Mesothelial cell of epicardium (in vitro differentiated cells): ENCODE results near the gene MBD2. TPM values are rescaled to one million over a fixed set of nuclear protein-coding genes. Genes with fewer than 3 reads are reported as not detected.
"Not testable (repeated sequence)": the region's sequence is repeated elsewhere in the genome, so short reads cannot be mapped to it uniquely, and the experiment has no call there.

Experiments used
- DNase-seq, 2 experiments: peaks; one replicate each; pipeline ENCODE4 v3.0.0; 2021; ENCODE audit warnings: low spot score in 2 of 2; ENCODE audit not compliant: unreplicated experiment in 2 of 2
- H3K27ac Mint-ChIP-seq: 2 replicates; pipeline ENCODE4 v1.8.0; 2021; ENCODE audit warnings: mixed read lengths
- H3K27me3 Mint-ChIP-seq: 2 replicates; pipeline ENCODE4 v1.8.0; 2021; ENCODE audit warnings: low read depth, mixed read lengths
- H3K36me3 Mint-ChIP-seq: 2 replicates; pipeline ENCODE4 v1.8.0; 2021; ENCODE audit warnings: mixed read lengths
- H3K4me1 Mint-ChIP-seq: 2 replicates; pipeline ENCODE4 v1.8.0; 2021; ENCODE audit warnings: mixed read lengths
- H3K4me3 Mint-ChIP-seq: 2 replicates; pipeline ENCODE4 v1.8.0; 2021; ENCODE audit warnings: mild to moderate bottlenecking, moderate library complexity, mixed read lengths
- H3K9me3 Mint-ChIP-seq: 2 replicates; pipeline ENCODE4 v1.8.0; 2021; ENCODE audit warnings: mixed read lengths
- total RNA-seq: library from RNA; stranded (reverse); gene quantifications from 3 replicates; pipeline ENCODE4 v1.2.1, GENCODE V29; 2021
- TF ChIP-seq, protein P1 (sequence below): fragments of 200-600 bp; sonication (generic); IDR thresholded peaks from one replicate; pipeline ENCODE4 v1.5.0; 2021; ENCODE audit warnings: antibody characterized with exemption; ENCODE audit not compliant: unreplicated experiment

The MBD2 gene
- total RNA-seq, 1 donor from 2014 or later, result 66.0 TPM

DNA sequence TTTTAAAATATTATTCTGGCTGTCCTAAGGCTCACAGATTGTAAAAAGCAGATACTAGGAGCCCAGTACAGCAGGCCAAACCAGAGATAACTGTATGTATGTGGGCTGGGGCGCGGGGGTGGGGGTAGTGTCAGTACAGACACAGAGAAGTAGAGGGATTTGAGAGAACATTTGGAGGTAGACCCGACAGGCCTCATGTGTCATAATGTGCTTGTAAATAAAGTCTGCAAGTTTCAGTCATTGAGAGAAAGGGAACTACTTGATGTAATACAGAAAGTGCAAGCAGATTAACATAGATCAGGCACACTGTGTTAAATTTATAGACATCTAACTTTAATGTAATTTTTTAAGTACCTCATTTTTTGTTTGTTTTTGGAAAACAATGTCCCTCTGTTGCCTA is 37.4 kb upstream of the MBD2 start:
- Mint-ChIP-seq H3K27me3 (no peaks in the 10 kb centered on the region), H3K27ac (peak overlapping the region; percentile 84), H3K36me3 (no peaks in the 10 kb centered on the region), H3K4me1 (peaks cover 23% of the 10 kb centered on the region), H3K9me3 (no peaks in the 10 kb centered on the region), H3K4me3 (no peak overlapping the region)
- TF ChIP-seq, protein P1, sequence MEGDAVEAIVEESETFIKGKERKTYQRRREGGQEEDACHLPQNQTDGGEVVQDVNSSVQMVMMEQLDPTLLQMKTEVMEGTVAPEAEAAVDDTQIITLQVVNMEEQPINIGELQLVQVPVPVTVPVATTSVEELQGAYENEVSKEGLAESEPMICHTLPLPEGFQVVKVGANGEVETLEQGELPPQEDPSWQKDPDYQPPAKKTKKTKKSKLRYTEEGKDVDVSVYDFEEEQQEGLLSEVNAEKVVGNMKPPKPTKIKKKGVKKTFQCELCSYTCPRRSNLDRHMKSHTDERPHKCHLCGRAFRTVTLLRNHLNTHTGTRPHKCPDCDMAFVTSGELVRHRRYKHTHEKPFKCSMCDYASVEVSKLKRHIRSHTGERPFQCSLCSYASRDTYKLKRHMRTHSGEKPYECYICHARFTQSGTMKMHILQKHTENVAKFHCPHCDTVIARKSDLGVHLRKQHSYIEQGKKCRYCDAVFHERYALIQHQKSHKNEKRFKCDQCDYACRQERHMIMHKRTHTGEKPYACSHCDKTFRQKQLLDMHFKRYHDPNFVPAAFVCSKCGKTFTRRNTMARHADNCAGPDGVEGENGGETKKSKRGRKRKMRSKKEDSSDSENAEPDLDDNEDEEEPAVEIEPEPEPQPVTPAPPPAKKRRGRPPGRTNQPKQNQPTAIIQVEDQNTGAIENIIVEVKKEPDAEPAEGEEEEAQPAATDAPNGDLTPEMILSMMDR, result no peak
- DNase-seq, result no peak

DNA sequence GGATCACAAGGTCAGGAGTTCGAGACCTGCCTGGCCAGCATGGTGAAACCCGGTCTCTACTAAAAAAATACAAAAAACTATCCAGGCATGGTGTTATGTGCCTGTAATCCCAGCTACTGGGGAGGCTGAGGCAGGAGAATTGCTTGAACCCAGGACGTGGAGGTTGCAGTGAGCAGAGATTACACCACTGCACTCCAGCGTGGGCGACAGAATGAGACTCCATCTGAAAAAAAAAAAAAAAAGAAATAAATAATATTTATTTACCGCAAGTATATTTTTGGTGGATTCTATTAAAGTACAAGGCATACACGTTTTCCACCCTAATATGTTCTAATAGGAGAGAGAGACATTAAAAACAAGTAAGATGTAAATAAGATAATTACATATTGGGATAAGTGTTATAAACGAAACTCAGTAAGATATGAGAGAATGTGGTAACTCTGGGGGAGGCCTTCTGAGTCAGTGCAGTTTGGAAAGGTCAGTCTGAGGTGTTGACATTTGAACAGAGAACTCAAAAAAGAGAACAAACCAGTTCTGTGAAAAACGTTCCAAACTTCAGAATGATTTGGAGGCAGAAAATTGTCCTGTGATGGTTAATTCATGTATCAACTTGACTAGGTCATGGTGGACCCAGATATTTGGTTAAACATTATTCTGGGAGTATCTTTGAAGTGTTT is 36.1 kb upstream of the MBD2 start:
- Mint-ChIP-seq H3K27me3 (no peaks in the 10 kb centered on the region), H3K9me3 (no peaks in the 10 kb centered on the region), H3K36me3 (no peaks in the 10 kb centered on the region), H3K4me1 (peaks cover 28% of the 10 kb centered on the region), H3K4me3 (no peak overlapping the region), H3K27ac (peak overlapping the region; percentile 59)
- no peak for DNase-seq
- TF ChIP-seq, protein P1, result no peak

DNA sequence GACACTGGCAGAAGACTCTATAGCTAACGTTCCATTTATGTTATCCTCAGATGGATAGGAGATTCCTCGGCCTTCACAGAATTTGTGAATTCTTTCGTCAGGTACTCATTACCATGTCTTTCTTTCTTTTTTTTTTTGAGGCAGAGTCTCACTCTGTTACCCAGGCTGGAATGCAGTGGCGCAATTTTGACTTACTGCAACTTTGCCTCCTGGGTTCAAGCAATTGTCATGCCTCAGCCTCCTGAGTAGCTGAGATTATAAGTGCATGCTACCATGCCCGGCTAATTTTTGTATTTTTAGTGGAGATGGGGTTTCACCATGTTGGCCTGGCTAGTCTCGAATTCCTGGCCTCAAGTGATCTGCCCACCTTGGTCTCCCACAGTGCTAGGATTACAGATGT is 33.3 kb upstream of the MBD2 start:
- H3K27ac Mint-ChIP-seq, result peak overlapping the region; percentile 82
- H3K27me3 Mint-ChIP-seq, result not testable (repeated sequence)

DNA sequence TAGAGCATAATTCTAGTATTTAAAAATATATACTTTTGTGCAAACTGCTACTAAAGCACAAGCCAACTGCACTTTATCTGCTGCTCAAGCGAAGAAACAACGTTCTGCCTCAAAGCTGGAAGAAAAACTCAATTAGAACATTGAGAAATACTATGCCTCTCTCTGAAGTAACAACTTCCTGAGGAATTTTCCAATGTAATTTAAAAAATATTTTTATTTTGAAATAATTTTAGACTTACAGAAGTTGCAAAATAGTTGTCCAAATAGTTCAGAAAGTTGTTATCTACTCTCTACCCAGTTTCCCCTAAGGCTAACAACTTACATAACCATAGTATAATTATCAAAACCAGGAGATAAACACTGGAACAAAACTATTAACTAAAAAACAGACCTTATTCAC is 32.5 kb upstream of the MBD2 start:
- TF ChIP-seq, protein P1, result no peak
- peaks cover 49% of the 10 kb centered on the region for H3K4me1 Mint-ChIP-seq
- no peaks in the 10 kb centered on the region for H3K9me3 Mint-ChIP-seq
- no peak overlapping the region for H3K4me3 Mint-ChIP-seq
- no peaks in the 10 kb centered on the region for H3K27me3 Mint-ChIP-seq
- no peaks in the 10 kb centered on the region for H3K36me3 Mint-ChIP-seq
- no peak for DNase-seq
- H3K27ac Mint-ChIP-seq, result no peak overlapping the region

More for the DNA sequence above, 33.3 kb upstream of the MBD2 start:
- peaks cover 49% of the 10 kb centered on the region for H3K4me1 Mint-ChIP-seq
- not testable (repeated sequence) for H3K9me3 Mint-ChIP-seq, H3K36me3 Mint-ChIP-seq, H3K4me3 Mint-ChIP-seq, DNase-seq

DNA sequence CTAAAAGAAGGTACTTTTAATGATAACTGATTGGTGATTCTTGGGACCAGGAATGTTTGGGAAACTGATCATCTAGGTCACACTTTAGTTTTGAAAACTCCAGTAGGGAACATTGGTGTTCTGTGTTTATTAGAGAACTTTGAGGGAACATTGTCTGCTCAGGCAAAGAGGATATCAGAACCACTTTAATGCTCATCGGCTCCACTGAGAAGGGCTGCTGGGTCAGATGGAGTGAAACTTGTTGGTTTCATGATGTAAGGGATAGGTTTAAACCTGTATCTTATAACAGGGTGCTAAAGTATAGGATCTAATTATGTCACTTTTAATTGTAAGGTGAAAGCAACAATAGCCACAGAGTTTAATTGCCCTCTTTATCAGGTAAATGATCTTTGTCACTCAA is 30.7 kb upstream of the MBD2 start:
- H3K27me3 Mint-ChIP-seq, result no peaks in the 10 kb centered on the region
- TF ChIP-seq, protein P1, result no peak
- no peak for DNase-seq
- H3K36me3 Mint-ChIP-seq, result no peaks in the 10 kb centered on the region
- H3K9me3 Mint-ChIP-seq, result no peaks in the 10 kb centered on the region
- H3K27ac Mint-ChIP-seq, result peak overlapping the region; percentile 64
- H3K4me1 Mint-ChIP-seq, result peaks cover 47% of the 10 kb centered on the region
- H3K4me3 Mint-ChIP-seq, result no peak overlapping the region

DNA sequence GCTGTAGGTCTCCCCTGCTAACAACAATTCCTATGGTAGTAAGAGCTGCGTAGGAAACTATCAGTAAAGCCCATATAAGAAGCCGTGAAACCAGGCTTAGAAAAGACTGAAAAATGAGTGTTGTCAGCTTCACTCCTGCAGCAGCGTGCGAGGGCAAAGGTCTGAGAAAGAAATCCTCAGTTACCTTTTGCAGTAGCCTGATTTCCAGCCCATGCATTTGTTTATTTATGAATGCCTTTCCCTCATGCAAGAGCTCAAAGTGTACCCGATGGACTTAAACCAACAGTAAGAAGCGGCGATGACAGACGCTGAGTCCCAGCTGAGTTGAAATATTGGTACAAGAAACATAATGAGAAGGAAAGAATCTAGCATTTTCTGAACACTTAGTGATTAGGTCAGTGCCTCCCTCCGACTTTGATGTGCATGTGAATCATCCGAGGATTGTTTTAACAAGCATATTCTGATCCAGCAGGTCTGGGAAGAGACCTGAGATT is 29.8 kb upstream of the MBD2 start:
- H3K4me1 Mint-ChIP-seq, result peaks cover 50% of the 10 kb centered on the region
- peak overlapping the region; percentile 86 for H3K27ac Mint-ChIP-seq
- H3K27me3 Mint-ChIP-seq, result no peaks in the 10 kb centered on the region
- peak overlapping the region; percentile 44 for H3K4me3 Mint-ChIP-seq
- no peaks in the 10 kb centered on the region for H3K9me3 Mint-ChIP-seq
- no peaks in the 10 kb centered on the region for H3K36me3 Mint-ChIP-seq
- no peak for DNase-seq
- TF ChIP-seq, protein P1, result no peak
